GM19238 (cell line): ENCODE measurements around the gene NKD1.

Source experiments
- DNase-seq: peaks from one replicate; pipeline ENCODE4 v3.0.0; 2011; ENCODE audit warnings: low spot score; ENCODE audit not compliant: insufficient read length

NKD1 gene

DNA sequence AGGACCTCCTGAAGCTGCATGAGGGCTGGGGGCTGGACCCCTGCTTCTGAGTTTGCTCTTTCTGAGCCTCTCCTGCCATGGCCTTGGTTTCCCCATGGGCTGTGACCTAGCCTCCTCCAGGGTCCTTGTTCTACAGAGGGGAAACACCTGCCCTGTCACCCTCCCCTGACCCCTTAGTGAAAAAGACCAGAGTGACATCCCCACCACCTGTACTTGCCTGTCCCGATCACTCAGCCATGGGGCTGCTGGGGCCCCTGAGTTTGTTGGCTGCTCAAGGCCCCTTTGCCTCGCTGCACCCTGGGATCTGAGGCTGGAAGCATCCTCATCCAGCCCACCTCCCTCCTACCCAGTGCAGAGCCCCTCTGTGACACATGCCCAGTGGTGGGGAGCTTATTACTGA, 146.0 kb downstream of the NKD1 start:
- DNase-seq: no peak

GRCh38 chr16:50695017-50696000, 147.1 kb downstream of the NKD1 start:
- DNase-seq: no peak

GRCh38 chr16:50696126-50696525, 147.9 kb downstream of the NKD1 start:
- DNase-seq: no peak

DNA sequence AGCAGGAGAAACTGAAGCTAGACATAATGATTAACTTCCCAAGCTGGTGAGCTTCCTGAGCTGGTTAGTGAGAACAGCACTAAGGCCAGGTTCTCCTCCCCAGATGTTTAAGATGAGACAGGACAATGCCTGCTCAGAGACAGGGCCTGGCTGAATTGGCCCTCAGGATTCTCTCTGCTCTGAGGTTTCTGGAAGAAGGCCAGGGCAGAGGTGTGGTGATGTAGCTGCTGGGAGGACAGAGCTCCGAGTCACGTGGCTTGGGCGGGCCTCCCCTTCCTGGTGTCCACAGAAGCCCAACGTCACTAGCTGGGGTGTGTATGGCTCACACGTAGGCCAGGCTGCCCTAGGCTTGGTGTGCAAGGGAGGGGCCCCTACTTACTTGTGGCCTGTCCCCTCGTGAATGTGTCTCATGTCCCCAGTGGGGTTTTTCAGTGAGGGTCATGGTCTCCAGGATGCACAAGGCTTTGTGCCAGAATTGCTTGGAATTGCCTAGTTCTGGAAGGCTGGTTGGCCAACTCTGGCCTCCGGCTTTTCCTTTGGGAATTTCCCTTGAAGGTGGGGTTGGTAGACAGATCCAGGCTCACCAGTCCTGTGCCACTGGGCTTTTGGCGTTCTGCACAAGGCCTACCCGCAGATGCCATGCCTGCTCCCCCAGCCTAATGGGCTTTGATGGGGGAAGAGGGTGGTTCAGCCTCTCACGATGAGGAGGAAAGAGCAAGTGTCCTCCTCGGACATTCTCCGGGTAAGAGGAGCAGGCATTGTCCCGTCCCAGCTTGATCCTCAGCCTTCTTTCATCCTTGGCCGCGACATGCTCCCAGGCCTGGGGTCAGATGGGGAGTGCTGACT, 148.6 kb downstream of the NKD1 start:
- peak; percentile 73 for DNase-seq

DNA sequence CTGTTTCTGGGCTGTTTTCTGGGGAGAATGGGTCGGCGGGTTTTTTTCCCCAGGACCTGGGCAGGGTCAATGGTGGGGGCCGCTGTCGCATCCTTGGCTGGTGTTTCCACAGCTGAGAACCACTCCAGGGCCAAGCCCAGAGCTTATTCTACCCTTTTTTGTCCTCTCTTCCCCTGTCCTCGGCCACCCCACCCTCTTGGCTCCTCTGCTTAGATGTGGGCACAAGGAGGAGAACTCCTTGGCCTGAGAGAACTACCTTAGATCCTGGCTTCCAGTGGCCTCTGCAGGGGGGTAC, 149.2 kb downstream of the NKD1 start:
- DNase-seq: no peak

DNA sequence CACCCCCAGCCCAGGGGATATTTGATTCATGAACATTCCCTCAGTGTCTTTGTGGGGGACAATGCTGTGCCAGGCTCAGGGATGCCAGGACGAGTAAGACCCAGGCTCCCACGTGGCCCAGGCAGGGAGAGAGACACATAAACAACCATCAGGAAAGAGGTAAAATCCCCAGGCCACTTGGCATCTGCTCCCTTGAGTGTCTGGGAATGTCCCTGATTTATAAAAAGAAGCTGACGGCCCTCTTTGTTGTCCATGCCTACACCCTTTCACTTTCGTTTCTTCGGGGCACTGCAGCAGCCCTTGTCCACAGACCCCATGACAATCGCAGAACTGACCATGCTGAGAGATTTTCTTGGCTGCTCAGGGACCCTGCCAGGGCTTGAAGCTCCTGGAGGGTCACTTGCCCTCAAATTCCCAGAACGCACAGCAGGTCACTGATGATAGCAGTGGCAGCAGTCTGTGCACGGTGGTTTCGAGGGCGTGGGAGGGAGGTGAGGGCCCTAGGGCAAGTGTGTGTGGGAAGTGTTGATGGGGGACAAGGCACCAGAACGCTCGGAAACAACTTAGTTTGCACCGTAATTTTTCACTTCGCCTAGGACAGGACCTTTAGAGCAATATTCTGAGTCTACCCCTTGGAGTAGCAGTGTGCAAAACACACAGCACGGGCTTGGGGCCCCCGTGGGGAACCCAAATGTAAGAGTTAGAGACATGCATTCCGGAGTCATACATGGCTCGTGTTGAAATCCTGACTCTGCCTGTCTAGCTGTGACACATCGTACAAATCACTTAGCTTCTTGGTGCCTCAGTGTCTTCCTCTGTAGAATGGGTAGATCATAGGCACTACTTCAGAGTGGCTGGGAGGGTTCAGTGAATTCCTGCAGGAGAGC, 149.9 kb downstream of the NKD1 start:
- DNase-seq: no peak
